ENCODE measurements around the gene SLC8A1. TPM values are rescaled to one million over a fixed set of nuclear protein-coding genes. Genes with fewer than 3 reads are reported as not detected.

Gene SLC8A1
- total RNA-seq, 1 donor from 2014 or later = 3.2 TPM

DNA sequence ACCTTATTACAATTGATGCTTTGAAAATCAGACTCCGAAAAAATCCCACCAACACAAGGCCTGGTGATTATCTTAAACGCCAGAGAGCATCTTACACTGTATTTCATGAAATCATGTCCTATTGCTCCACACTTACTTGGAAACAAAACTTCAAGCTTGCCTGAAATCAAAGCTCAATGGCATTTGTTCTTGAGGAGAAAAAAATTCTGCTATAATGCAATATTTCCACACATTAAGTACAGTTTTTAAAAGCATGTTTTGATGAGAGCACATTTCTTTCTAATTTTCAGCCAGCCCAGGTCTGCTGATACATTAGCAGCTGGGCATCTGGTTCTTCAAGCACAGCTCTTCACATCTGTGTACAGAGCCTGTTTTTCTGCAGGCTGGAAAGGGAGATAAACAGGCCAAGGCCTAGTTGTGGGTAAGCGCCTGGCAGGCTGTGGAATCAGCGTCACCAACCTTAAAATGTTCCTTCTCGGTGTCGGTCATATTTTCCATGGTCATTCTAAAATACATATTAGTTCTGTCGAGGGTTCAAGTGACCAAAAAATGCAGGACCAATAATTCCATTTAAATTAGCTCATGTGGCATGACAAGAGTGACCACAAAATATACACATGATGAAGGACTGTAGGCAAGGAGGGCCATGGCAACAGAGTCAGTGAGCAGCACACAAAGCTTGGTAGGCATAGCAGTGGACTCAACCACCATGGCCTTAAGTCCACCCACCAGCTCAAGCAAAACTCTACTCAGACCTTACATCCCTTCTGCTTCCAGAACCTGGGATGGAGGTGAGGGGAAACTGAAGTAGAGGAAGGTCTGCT lies 20.9 kb downstream of the SLC8A1 start:
- DNase-seq (ENCODE audit: extremely low read depth, low read depth, low spot score) = no peak

DNA sequence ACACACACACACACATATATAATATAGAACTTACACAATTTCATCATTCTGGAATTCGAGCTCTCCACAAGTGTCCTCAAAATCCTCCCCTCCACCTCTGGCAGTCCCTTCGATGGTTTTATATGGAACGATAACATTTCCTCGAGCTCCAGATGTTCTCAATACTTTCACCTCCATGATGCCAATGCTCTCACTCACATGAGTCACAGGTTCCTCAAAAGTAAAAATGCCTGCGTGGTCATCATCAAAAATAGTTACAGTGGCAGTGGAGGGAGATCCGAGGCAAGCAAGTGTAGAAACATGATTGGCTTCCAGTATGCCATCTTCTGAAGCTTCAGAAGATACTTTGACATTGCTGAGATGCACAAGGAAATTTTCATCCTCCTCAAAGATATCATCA lies 23.5 kb downstream of the SLC8A1 start:
- no peak for DNase-seq (ENCODE audit: extremely low read depth, low read depth, low spot score)

DNA sequence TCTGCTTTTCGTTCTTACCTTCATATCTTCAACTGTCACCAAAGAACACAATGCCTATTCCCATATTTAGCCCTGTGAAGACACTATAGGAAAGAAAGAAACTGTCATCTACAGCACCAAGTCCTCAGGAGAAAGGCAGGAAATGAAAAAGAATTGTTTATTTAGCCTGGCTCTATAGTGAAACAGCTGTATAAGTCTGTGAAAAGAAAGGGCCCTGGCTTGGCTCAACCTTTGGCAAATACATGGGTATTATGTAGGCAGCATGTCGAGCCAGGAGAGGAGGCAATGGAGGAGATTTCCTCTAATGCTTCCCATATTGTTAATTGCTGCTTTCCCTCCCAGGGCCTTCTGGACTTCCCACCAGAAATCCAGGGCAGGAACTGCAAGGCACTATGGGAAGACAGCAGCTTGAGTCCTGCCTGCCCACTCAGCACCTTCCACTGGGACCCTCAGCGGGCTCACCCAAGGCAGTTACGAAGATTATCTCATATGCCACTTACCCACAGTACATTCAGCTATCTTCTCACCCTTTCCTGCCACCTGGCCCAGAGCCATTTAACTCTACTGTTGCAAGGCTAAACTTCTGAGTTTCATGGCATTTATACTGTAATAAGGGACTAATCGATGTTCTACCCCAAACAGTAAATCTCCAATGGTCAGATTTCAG lies 30.1 kb downstream of the SLC8A1 start:
- DNase-seq (ENCODE audit: extremely low read depth, low read depth, low spot score) = no peak

DNA sequence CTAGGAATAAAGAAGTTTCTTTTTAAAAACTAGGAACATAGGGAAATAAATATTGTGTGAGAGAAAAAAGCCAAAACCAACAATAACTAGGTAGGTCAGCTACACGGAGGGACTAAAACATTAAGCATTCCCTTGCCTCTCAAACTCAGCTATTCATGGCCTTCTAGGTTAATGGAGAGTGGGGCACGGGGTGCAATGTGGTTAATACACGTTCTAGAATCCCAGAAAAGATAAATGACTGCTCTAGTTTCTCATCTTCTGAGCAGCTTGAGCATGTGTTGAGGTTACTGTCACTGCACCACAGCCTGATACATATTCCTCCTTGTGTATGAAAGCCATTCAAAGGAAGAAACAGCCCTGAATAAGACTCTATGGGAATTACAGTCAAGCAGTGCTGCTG lies 31.4 kb downstream of the SLC8A1 start:
- no peak for DNase-seq (ENCODE audit: extremely low read depth, low read depth, low spot score)

DNA sequence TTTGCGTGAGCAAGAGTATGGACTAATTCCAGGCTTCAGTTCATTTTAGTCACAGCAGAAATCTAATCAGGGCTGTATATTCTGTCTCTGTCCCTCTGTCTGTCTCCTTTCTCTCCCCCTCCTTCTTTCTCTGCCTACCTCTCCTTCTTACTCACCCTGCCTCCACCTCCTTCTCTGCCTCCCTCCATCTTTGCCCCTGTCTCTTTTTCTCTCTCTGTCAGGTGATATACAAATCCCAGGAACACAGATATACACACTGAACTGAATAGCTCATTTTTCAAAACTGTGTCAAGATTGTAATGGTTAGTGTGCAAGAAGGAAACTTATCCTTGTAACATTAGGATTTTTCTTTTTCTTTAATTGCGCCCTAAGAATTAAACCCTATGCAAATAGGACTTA lies 32.5 kb downstream of the SLC8A1 start:
- no peak for DNase-seq (ENCODE audit: extremely low read depth, low read depth, low spot score)

DNA sequence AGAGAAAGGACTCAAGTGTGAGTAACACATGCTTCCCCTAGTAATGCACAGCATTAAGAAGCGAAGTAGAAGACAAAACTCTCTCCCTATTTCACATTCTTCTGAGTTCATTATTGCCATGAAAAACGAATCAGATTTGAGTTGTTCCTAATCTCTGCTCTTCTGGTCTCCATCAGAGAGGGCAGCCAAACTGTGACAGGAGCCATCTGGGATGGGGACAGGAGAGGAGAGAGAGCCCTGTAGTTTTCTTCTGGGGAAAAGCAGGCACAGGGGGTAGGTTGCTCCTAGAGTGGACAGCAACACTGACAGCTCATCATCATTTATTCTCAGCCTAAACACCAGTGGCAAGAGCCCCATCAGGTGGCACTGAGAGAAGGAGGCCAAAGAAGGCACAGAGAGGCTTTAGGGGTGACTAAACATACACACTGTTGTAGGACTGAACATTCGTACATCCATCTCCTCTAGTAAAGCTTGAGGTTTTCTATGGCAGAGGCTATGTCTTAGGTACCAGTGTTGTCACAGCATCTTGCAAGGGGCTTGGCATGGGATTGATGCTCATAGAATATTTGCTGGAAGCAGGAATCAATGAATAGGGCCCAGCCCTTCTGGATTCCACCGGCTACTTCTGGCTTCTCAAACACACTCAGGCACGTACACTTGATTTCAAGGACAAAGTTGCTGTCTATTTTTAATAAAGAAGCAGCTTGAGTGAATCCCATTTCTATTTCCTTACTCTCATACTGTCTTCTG lies 33.1 kb downstream of the SLC8A1 start:
- no peak for DNase-seq (ENCODE audit: extremely low read depth, low read depth, low spot score)

DNA sequence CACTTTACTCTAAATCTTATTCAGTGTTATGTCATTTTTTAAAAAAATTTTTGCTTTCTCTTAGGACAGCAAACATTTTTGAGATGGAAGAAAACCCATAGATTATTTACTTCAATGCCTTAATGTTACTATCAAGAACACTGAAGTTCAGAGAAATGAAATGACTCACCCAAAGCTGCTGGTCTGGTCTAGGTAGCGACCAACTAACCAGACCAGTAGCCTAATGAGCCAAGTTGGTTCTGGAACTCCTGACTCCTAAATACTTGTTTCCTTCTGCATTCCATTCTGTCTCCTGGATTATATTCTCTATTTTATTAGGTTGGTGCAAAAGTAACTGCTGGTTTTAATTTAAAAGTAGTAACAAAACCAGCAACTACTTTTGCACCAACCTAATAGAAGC lies 35.4 kb downstream of the SLC8A1 start:
- no peak for DNase-seq (ENCODE audit: extremely low read depth, low read depth, low spot score)

DNA sequence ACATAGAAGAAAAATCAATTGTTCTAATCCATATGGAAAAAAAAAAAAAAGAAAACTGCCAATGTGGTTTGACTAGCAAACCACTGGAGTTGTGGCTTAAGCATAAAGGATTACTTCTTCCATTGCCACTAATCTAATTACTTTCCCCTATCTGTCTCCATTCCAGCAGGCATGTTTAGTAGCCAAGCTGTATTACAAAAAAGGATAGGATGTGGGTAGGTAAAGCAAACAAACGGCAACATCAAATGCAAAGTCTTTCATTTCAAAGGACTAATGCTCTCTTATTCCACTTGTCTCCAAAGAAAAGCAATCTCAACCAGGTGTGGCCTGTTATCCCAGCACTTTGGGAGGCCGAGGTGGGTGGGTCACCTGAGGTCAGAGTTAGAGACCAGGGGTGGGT lies 36.5 kb downstream of the SLC8A1 start:
- DNase-seq (ENCODE audit: extremely low read depth, low read depth, low spot score) = no peak

DNA sequence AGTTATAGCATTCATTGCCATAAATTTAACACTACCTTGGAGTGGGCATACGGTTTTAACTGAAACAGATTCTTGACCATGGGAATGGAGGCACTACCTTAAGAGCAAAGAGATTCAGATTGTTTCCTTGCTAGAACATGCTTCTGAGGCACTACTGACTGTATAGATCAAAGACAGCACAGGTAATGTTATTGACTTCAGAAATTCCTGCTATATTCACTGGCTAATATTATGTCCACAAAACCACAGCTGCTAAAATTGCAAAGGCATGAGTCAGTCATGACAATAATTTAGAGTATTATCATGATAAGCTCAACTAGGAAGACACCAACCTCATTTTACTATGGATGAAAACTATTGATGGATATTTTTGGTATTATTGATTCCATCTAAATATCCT lies 39.4 kb downstream of the SLC8A1 start:
- DNase-seq (ENCODE audit: extremely low read depth, low read depth, low spot score) = no peak

DNA sequence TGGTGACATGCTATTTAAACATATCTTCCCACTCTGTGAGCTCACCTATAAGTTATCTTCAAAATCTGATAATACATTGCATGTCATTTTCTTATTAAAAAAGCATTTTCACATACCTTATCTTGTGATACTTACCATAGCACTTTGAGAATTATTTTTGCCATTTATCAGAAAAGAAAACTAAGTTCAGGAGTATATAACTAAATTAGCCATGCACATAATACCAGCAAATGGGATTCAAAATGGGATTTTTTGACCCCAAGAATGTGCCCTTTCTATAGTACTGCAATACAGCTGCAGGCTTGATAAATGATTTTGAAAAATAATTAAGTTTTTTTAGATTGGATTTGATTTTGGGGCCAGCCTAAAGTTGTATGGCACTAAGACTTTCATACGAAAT lies 41.2 kb downstream of the SLC8A1 start:
- DNase-seq (ENCODE audit: extremely low read depth, low read depth, low spot score) = no peak

DNA sequence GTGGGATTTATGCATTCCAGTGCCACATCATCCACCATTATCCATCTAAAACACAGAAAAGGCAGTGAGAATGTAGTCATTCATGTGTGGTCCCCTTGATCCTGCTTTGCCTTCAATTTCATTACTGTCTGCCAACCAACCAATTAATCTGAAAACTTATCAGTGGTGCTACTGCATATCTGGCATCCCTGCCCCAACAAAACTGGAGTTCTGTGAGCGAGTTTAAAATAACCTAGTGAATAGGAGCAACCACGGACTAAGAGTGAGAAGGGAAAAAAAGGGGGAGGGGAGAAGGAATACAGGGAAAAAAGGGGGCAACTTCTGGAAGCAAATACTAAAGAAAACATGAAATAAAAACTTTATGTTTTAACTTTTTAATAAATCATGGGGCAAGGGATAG lies 42.2 kb downstream of the SLC8A1 start:
- no peak for DNase-seq (ENCODE audit: extremely low read depth, low read depth, low spot score)

DNA sequence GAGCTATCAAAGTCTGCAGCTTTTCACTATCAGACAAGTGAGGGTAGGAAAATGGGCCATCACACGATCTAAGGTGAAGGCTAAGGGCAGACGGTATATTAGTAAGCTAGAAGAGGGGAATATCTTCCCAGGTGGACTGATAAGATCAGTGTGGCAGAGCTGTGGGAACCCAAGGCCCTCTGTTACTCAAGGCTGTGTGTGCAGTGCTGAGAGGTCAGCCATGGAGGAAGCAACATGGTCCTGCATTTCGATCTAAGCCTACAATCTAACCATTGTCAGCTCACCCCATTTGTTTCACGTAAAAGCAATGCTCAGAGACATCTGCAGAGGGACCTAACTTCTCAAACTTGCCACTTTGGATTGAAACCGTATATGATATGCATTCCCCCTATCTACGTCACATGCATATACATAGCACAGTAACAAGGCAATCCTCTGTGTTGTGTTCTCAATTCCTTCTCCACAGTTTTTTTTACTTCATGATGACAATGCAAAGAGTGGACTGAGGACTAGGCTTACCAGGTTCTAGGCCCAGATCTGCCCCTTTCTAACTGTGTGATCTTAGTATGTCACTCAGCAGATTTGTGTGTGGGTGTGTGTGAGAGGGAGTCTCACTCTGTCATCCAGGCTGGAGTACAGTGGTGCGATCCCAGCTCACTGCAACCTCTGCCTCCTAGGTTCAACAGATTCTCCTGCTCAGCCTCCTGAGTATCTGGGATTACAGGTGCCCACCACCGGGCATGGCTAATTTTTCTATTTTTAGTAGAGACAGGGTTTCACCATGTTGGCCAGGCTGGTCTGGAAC lies 45.2 kb downstream of the SLC8A1 start:
- DNase-seq (ENCODE audit: extremely low read depth, low read depth, low spot score) = no peak

DNA sequence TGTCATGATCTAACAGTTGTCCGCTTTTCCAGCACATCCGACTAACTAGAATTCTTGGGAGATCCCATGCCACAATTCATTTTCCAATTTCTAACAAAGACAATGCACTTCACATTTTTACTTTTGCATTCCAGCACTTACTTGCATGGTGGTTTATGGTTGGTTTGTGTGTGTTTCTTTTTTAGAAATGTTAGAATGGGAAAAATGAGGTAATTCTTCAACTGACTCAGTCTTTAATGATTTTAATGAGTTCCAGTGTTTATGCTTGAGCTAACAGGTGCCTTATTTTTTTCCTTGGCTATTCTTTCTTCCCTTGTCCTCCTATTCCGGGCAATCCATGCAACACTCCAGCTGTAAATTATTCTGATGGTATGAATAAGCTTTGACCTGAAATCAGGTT lies 46.4 kb downstream of the SLC8A1 start:
- DNase-seq (ENCODE audit: extremely low read depth, low read depth, low spot score) = no peak

DNA sequence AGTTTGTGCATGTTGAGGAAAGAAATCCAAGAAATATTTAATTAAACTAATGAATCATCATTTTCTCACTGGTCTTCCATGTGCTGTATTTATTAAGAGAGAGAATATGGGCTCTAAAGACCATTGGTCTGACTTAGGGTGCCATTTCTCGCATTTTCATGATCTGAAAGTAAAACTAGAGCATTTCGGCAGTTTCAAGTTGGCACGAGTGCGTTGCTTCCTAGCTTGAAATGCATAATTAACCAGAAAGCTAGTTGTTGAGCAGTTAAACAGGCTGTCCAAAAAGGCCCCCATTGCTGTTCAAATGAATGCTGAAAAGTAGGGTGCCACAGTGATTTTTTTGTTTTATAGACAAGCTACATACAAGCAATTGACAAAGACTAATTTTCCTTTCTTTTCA lies 47.4 kb downstream of the SLC8A1 start:
- no peak for DNase-seq (ENCODE audit: extremely low read depth, low read depth, low spot score)

DNA sequence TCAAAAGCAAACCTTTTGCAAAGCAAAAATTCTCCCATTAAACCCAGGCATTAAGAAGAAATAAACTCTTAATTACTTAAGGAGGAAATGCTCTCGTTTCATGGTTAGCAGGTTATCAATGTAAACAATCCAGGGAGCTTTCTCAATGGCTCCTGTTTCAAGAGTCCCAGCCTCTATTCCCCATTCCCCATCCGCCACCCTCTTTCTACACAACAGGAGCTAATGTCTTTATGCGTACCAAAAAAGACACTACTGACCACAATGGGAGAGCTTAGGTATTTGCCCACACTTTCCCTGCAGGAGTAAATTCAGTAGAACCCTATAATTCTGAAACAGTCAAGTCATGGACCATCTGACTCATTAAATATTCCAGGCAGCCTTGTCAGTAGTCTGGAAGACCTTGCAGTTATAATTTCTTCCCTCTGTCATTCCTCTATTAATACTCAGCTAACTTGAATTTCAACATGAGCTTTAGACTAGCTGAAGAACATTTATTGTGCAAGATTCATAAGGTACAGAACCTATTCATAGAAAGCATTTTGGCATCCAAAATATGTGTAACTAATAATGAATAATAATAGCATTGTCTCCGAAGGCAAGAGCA lies 48.6 kb downstream of the SLC8A1 start:
- DNase-seq (ENCODE audit: extremely low read depth, low read depth, low spot score) = no peak

DNA sequence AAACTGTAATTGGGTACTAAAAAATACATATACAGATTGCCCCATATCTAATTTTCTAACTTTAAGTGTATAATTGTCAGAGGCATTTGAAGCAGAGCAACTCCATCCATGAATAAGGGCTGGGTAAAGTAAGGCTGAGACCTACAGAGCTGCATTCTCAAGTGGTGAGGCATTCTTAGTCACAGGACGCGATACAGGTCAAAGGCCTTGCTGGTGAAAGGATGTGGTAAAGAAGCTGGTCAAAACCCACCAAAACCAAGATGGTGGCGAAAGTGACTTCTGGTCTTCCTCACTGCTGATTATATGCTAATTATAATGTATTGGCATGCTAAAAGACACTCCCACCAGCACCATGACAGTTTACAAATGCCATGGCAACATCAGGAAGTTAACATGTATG lies 50.0 kb downstream of the SLC8A1 start:
- peak; percentile 37 for DNase-seq (ENCODE audit: extremely low read depth, low read depth, low spot score)

DNA sequence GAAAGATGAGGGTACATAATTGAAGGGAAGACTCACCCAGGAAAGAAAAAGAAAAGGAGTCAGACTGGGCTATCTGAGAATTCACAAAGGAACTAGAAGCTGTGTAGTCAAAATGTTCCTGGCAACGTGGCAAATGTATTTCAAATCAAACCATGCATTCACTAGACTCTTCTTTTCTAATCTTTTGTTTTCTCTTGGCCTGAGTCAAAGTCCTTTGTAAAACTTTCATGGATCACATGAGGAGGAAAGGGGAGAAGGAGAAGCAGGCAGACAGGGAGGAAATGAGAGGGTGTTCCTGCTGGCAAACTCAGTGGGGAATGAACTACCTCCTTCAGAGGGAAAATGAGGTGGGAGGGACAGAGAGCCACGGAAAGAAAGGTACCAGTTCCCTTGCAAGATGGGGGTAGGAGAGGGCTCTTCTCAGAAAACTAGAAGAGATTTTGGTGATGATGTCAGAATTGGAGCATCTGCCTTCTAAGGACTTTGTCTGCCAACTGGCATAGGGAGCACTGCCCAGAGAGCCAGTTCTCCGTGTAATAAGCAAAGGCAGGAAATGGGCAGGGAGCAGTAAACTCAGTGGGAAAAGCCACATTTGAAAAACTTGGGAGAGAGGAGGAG lies 51.4 kb downstream of the SLC8A1 start:
- DNase-seq (ENCODE audit: extremely low read depth, low read depth, low spot score) = no peak

DNA sequence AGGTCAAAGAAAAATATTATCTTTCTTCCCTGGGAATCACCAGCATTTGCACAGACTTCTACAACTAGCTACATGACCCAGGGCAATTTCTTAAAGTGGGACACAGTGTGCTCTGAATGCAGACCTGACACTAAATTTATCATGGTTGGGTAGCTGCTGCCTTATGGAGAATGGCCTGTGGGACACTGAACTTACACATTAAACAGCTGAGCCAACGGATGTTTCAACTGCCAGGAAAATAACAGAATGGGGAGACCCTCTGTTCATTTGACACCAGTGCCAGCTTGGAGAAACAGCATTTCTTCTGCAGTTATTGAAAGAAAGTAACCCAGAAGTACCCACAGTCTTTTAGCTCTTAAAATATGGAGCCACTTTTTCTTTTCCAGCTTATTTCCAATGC lies 54.1 kb downstream of the SLC8A1 start:
- DNase-seq (ENCODE audit: extremely low read depth, low read depth, low spot score) = no peak

DNA sequence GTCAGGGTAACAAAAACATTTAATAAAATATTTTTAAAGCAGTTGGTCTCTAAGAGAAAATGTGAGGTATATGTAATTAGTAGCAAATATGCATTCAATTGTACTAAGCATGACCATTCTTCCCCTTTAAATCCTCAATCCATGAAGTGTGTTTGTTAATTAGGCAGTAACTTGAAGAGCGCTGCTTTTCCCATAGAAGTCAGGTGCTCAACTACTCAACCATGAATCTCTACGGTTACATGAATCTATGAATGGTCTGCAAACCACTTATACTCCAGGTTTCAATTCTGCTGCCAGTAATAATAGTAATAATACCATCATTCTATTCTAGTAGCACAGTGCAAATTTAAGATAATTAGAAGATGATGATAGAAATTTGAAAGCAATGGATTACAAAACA lies 55.8 kb downstream of the SLC8A1 start:
- DNase-seq (ENCODE audit: extremely low read depth, low read depth, low spot score) = no peak

All from glomerular endothelial cell (primary cell).